CD4-positive, alpha-beta T cell treated with Interleukin-12 subunit alpha and Interleukin-12 subunit beta, for 1 hour (primary cell): ENCODE data around the gene PTPRN2.
"Not testable (repeated sequence)": the region's sequence is repeated elsewhere in the genome, so short reads cannot be mapped to it uniquely, and the experiment has no call there.

ENCODE experiments used
- DNase-seq: peaks from one replicate; pipeline ENCODE4 v3.0.0-alpha.2; 2020

The PTPRN2 gene

GRCh38 chr7:158508802-158509385 is 78.7 kb downstream of the PTPRN2 start:
- DNase-seq, result no peak

GRCh38 chr7:158508321-158508720 is 79.3 kb downstream of the PTPRN2 start:
- not testable (repeated sequence) for DNase-seq

GRCh38 chr7:158507917-158508316 is 79.7 kb downstream of the PTPRN2 start:
- DNase-seq, result no peak

- not testable (repeated sequence) for DNase-seq
Measured at GRCh38 chr7:158507175-158507574, 80.4 kb downstream of the PTPRN2 start.

GRCh38 chr7:158506626-158507025 is 81.0 kb downstream of the PTPRN2 start:
- no peak for DNase-seq

GRCh38 chr7:158505683-158506082 is 81.9 kb downstream of the PTPRN2 start:
- DNase-seq, result no peak

- DNase-seq, result no peak
Measured at GRCh38 chr7:158502068-158502750, 85.4 kb downstream of the PTPRN2 start.

- no peak for DNase-seq
Measured at GRCh38 chr7:158501393-158502067, 86.1 kb downstream of the PTPRN2 start.

GRCh38 chr7:158500651-158501052 is 87.0 kb downstream of the PTPRN2 start:
- DNase-seq, result no peak

GRCh38 chr7:158499082-158499455 is 88.6 kb downstream of the PTPRN2 start:
- no peak for DNase-seq

- no peak for DNase-seq
Measured at GRCh38 chr7:158498443-158499081, 89.1 kb downstream of the PTPRN2 start.

- no peak for DNase-seq
Measured at GRCh38 chr7:158497627-158498026, 90.0 kb downstream of the PTPRN2 start.

- DNase-seq, result no peak
Measured at GRCh38 chr7:158495786-158496185, 91.8 kb downstream of the PTPRN2 start.

GRCh38 chr7:158495216-158495615 is 92.4 kb downstream of the PTPRN2 start:
- no peak for DNase-seq

- no peak for DNase-seq
Measured at GRCh38 chr7:158494643-158495042, 93.0 kb downstream of the PTPRN2 start.

GRCh38 chr7:158494162-158494586 is 93.4 kb downstream of the PTPRN2 start:
- DNase-seq, result no peak

- no peak for DNase-seq
Measured at GRCh38 chr7:158492367-158492764, 95.3 kb downstream of the PTPRN2 start.

GRCh38 chr7:158491094-158491493 is 96.5 kb downstream of the PTPRN2 start:
- no peak for DNase-seq

- no peak for DNase-seq
Measured at GRCh38 chr7:158490171-158490782, 97.3 kb downstream of the PTPRN2 start.

GRCh38 chr7:158489462-158490155 is 98.0 kb downstream of the PTPRN2 start:
- DNase-seq, result no peak

GRCh38 chr7:158488181-158488971 is 99.2 kb downstream of the PTPRN2 start:
- no peak for DNase-seq

- DNase-seq, result no peak
Measured at GRCh38 chr7:158487631-158488151, 99.9 kb downstream of the PTPRN2 start.
